ENCODE data around the gene TCAIM. TPM values are rescaled to one million over a fixed set of nuclear protein-coding genes. Genes with fewer than 3 reads are reported as not detected.
A peak's percentile ranks its signal among the peaks of the same experiment; 100 is the strongest.

TCAIM gene
- total and polyA plus RNA-seq, 9 of the 15 experiments (the other 6 are each of a cell fraction or from before 2014, with no cell fraction given), result 19.7 to 53.3 (median 36.9) TPM

- no peak for TF ChIP-seq ZNF445 (CRISPR knock-in tag; IDR thresholded peaks at IDR 0.05; ENCODE audit: low read depth)
- TF ChIP-seq CAMTA2 (CRISPR knock-in tag; conservative IDR thresholded peaks at IDR 0.05), result no peak
- no peak for TF ChIP-seq RBM22 (IDR thresholded peaks at IDR 0.05; ENCODE audit: low read depth, low read length, poor library complexity, severe bottlenecking)
- no peak for TF ChIP-seq NR3C1 (CRISPR knock-in tag; IDR thresholded peaks at IDR 0.05)
- TF ChIP-seq ESRRA (IDR thresholded peaks at IDR 0.05; ENCODE audit: borderline replicate concordance, low read depth), result peak; percentile 73
Observed at GRCh38 chr3:44400771-44401170, 62.2 kb downstream of the TCAIM start (continued).

GRCh38 chr3:44402548-44402947, 64.0 kb downstream of the TCAIM start:
- Histone ChIP-seq H3K27ac (ENCODE audit: extremely low read depth, low read depth, low read length) (no peak overlapping the region), H3K9me1 (ENCODE audit: control insufficient read depth, insufficient read depth, low read length) (no peaks in the 10 kb centered on the region), H3K4me2 (ENCODE audit: insufficient read depth, low read length) (no peak overlapping the region), H4K20me1 (replicated peaks; ENCODE audit: control insufficient read depth, insufficient read depth, low read length) (no peaks in the 10 kb centered on the region), H3K79me2 (ENCODE audit: control insufficient read depth, insufficient read depth, low read length) (no peaks in the 10 kb centered on the region), H3K36me3 (ENCODE audit: control insufficient read depth, insufficient read depth, low read length) (no peaks in the 10 kb centered on the region), H2AFZ (ENCODE audit: low read depth, low read length) (no peak overlapping the region), H3K4me1 (replicated peaks in 1 of 2; ENCODE audit: control insufficient read depth in 2 of 2, insufficient read depth in 2 of 2, low read length in 2 of 2) (peaks cover 0 to 4% of the 10 kb centered on the region in 2 experiments; a peak in 3 of 5 replicates), H3K27me3 (ENCODE audit: control insufficient read depth in 2 of 2, insufficient read depth in 2 of 2, low read length in 2 of 2) (no peaks in the 10 kb centered on the region), H3K4me3 (no peak overlapping the region), H3K9ac (ENCODE audit: insufficient read depth in 1 of 2, low read depth in 2 of 2, low read length in 2 of 2) (no peak overlapping the region), H3K9me3 (replicated peaks; ENCODE audit: control insufficient read depth, insufficient read depth, low read depth, low read length) (no peaks in the 10 kb centered on the region)
- DNase-seq (ENCODE audit: extremely low read depth in 1 of 4, low spot score in 3 of 4), result no peak
- intact Hi-C loops (cut with micrococcal nuclease), result no loop called here
- POLR2A ChIA-PET, result interaction anchor here (1.0 kb wide), 1 partner anchor 52 kb away, joined by 4 read pairs; no protein-coding TSS in a partner anchor
- CTCF ChIA-PET (ENCODE audit: low intra/inter-chr PET ratio), result no interaction called here
- no TSS peak for BruUV-seq (replicated peaks)
- no peak for FAIRE-seq
- in situ Hi-C loops (cut with MboI), result no loop called here
- WGBS (ENCODE audit: insufficient coverage, low coverage, missing lambda C conversion rate), result 90% methylated on average over 3 of the region's 3 CpGs
- no peak for ATAC-seq
- no peak for TF ChIP-seq KDM5B (IDR thresholded peaks at IDR 0.05; ENCODE audit: insufficient replicate concordance, low read depth, low read length)
- TF ChIP-seq MYNN (IDR thresholded peaks at IDR 0.05), result no peak
- no peak for TF ChIP-seq MYNN (CRISPR knock-in tag; IDR thresholded peaks at IDR 0.05)
- TF ChIP-seq CBFA2T3 (IDR thresholded peaks at IDR 0.05), result no peak
- TF ChIP-seq SRF (CRISPR knock-in tag; IDR thresholded peaks at IDR 0.05), result no peak
- TF ChIP-seq MBD1 (CRISPR knock-in tag; IDR thresholded peaks at IDR 0.05), result no peak
- no peak for TF ChIP-seq ZNF318 (IDR thresholded peaks at IDR 0.05; ENCODE audit: borderline replicate concordance in 1 of 2, low read depth in 1 of 2)
- TF ChIP-seq ADNP (tag; IDR thresholded peaks at IDR 0.05), result no peak

Measured in K562 (cell line).